Calu3 (cell line): ENCODE data around the gene STK39. TPM values are rescaled to one million over a fixed set of nuclear protein-coding genes. Genes with fewer than 3 reads are reported as not detected.

Experiments
- BruUV-seq: library from RNA; stranded (reverse); fragments of 400-500 nt; replicated peaks from 2 replicates; lab custom pipeline; 2021; lab: Mats Ljungman, UMichigan
- CTCF ChIA-PET: fragments of 300-600 bp; sonication (Branson Sonifier 250); formaldehyde crosslinking; loops from one replicate; lab custom pipeline; 2022; ENCODE audit warnings: antibody characterized with exemption; lab: Charles Lee
- DNase-seq: peaks from one replicate; pipeline ENCODE4 v3.0.0; 2022
- H3K27ac Mint-ChIP-seq: one replicate; pipeline ENCODE4 v1.8.0; 2022; ENCODE audit warnings: mixed read lengths; ENCODE audit not compliant: unreplicated experiment
- H3K27me3 Mint-ChIP-seq: one replicate; pipeline ENCODE4 v1.8.0; 2022; ENCODE audit warnings: mixed read lengths; ENCODE audit not compliant: unreplicated experiment
- H3K36me3 Mint-ChIP-seq: one replicate; pipeline ENCODE4 v1.8.0; 2022; ENCODE audit warnings: mild to moderate bottlenecking, moderate library complexity, mixed read lengths; ENCODE audit not compliant: insufficient read depth, unreplicated experiment
- H3K4me1 Mint-ChIP-seq: one replicate; pipeline ENCODE4 v1.8.0; 2022; ENCODE audit warnings: mild to moderate bottlenecking, low read depth, mixed read lengths; ENCODE audit not compliant: unreplicated experiment
- H3K4me3 Mint-ChIP-seq: one replicate; pipeline ENCODE4 v1.8.0; 2022; ENCODE audit warnings: mild to moderate bottlenecking, low read depth, moderate library complexity, mixed read lengths; ENCODE audit not compliant: unreplicated experiment
- H3K9me3 Mint-ChIP-seq: one replicate; pipeline ENCODE4 v1.8.0; 2022; ENCODE audit warnings: low read depth, mixed read lengths; ENCODE audit not compliant: unreplicated experiment
- CTCF ChIP-seq: fragments of 200-600 bp; IDR thresholded peaks from one replicate; pipeline ENCODE4 v1.8.0; 2022; ENCODE audit warnings: antibody characterized with exemption; ENCODE audit not compliant: unreplicated experiment
- intact Hi-C: fragments of 100-400 bp; cut with micrococcal nuclease; formaldehyde crosslinking; loops from one replicate; pipeline ENCODE4 v1.10.0; 2022; ENCODE audit not compliant: unreplicated experiment
- total RNA-seq: library from RNA; stranded (reverse); gene quantifications from 2 replicates; pipeline ENCODE4 v1.2.3, GENCODE V29; 2022

STK39 gene
- total RNA-seq, 1 experiment from 2014 or later = 110 TPM

- CTCF ChIA-PET = no interaction called here
- H3K4me1 Mint-ChIP-seq = peaks cover 31% of the 10 kb centered on the region
- BruUV-seq = no TSS peak
- TF ChIP-seq CTCF = no peak
- intact Hi-C loops = no loop called here
- no peaks in the 10 kb centered on the region for H3K9me3 Mint-ChIP-seq
- peaks cover 52% of the 10 kb centered on the region for H3K36me3 Mint-ChIP-seq
- H3K4me3 Mint-ChIP-seq = no peak overlapping the region
- H3K27me3 Mint-ChIP-seq = no peaks in the 10 kb centered on the region
- no peak for DNase-seq
- no peak overlapping the region for H3K27ac Mint-ChIP-seq
Observed at GRCh38 chr2:168140892-168141291, 106.5 kb downstream of the STK39 start.

- no peak for DNase-seq
- Mint-ChIP-seq H3K27me3 (no peaks in the 10 kb centered on the region), H3K4me3 (no peak overlapping the region), H3K27ac (no peak overlapping the region), H3K4me1 (peaks cover 42% of the 10 kb centered on the region), H3K9me3 (no peaks in the 10 kb centered on the region), H3K36me3 (peaks cover 59% of the 10 kb centered on the region)
- TF ChIP-seq CTCF = no peak
- CTCF ChIA-PET = no interaction called here
- intact Hi-C loops = loop anchor here (5.0 kb wide), 3 partner anchors 52 to 107 kb away; partner anchors contain the start of gene STK39
- no TSS peak for BruUV-seq
Observed at GRCh38 chr2:168139852-168140251, 107.5 kb downstream of the STK39 start.

- Mint-ChIP-seq H3K4me1 (peaks cover 46% of the 10 kb centered on the region), H3K9me3 (no peaks in the 10 kb centered on the region), H3K36me3 (peaks cover 62% of the 10 kb centered on the region), H3K27ac (no peak overlapping the region), H3K4me3 (no peak overlapping the region), H3K27me3 (no peaks in the 10 kb centered on the region)
- no peak for DNase-seq
- TF ChIP-seq CTCF = no peak
- CTCF ChIA-PET = no interaction called here
- intact Hi-C loops = loop anchor here (5.0 kb wide), 3 partner anchors 53 to 108 kb away; partner anchors contain the start of gene STK39
- no TSS peak for BruUV-seq
Observed at GRCh38 chr2:168138901-168139300, 108.5 kb downstream of the STK39 start.

- Mint-ChIP-seq H3K4me3 (no peak overlapping the region), H3K27ac (peak overlapping the region; percentile 97), H3K9me3 (no peaks in the 10 kb centered on the region), H3K36me3 (peaks cover 64% of the 10 kb centered on the region), H3K27me3 (no peaks in the 10 kb centered on the region), H3K4me1 (peaks cover 46% of the 10 kb centered on the region)
- intact Hi-C loops = loop anchor here (5.0 kb wide), 3 partner anchors 54 to 109 kb away; partner anchors contain the start of gene STK39
- BruUV-seq = no TSS peak
- CTCF ChIA-PET = interaction anchor here (1.3 kb wide), 1 partner anchor 109 kb away, joined by 4 read pairs; the partner anchor contains the start of gene STK39
- DNase-seq = no peak
- no peak for TF ChIP-seq CTCF
Observed at GRCh38 chr2:168138374-168138773, 109.0 kb downstream of the STK39 start.
